Stimulated activated CD8-positive, alpha-beta memory T cell treated with anti-CD3 and anti-CD28 coated beads, Interleukin-15, amount 100 ng/mL, for 4 hours (primary cell): ENCODE results near the gene PSMB5.

Experiments
- DNase-seq, 2 donors: peaks; one replicate each; pipeline ENCODE4 v3.0.0-alpha.2; 2020; ENCODE audit warnings: low read depth in 2 of 2

Gene PSMB5

GRCh38 chr14:23058654-23059504 is 24.2 kb upstream of the PSMB5 start:
- DNase-seq = no peak

GRCh38 chr14:23057757-23058653 is 23.3 kb upstream of the PSMB5 start:
- peak; percentile 66 to 74 for DNase-seq

GRCh38 chr14:23056956-23057756 is 22.5 kb upstream of the PSMB5 start, which contains the start of gene CDH24:
TSS of gene CDH24 (minus strand) at chr14:23057520. CDS start at chr14:23055733, 1,787 bp downstream.
- peak; percentile 49 for DNase-seq

- peak; percentile 41 to 45 for DNase-seq
Measured at GRCh38 chr14:23056145-23056955, 21.6 kb upstream of the PSMB5 start.

GRCh38 chr14:23055621-23056144 is 21.0 kb upstream of the PSMB5 start:
- no peak for DNase-seq

GRCh38 chr14:23055147-23055550 is 20.4 kb upstream of the PSMB5 start:
- DNase-seq = no peak

GRCh38 chr14:23054000-23054811 is 19.5 kb upstream of the PSMB5 start:
- DNase-seq = no peak

GRCh38 chr14:23053426-23053825 is 18.7 kb upstream of the PSMB5 start:
- DNase-seq = no peak

- DNase-seq = no peak
Measured at GRCh38 chr14:23052671-23053070, 18.0 kb upstream of the PSMB5 start.

GRCh38 chr14:23052182-23052623 is 17.5 kb upstream of the PSMB5 start:
- DNase-seq = no peak

- DNase-seq = no peak
Measured at GRCh38 chr14:23051141-23052057, 16.7 kb upstream of the PSMB5 start.

- DNase-seq = no peak
Measured at GRCh38 chr14:23049011-23049410, 14.3 kb upstream of the PSMB5 start.

GRCh38 chr14:23047751-23048693 is 13.3 kb upstream of the PSMB5 start:
- no peak for DNase-seq

- DNase-seq = no peak
Measured at GRCh38 chr14:23047034-23047634, 12.4 kb upstream of the PSMB5 start.

GRCh38 chr14:23045419-23046357 is 11.0 kb upstream of the PSMB5 start:
- DNase-seq = no peak

GRCh38 chr14:23044840-23045239 is 10.1 kb upstream of the PSMB5 start:
- no peak for DNase-seq
